ENCODE results near the gene AHRR.

DNA sequence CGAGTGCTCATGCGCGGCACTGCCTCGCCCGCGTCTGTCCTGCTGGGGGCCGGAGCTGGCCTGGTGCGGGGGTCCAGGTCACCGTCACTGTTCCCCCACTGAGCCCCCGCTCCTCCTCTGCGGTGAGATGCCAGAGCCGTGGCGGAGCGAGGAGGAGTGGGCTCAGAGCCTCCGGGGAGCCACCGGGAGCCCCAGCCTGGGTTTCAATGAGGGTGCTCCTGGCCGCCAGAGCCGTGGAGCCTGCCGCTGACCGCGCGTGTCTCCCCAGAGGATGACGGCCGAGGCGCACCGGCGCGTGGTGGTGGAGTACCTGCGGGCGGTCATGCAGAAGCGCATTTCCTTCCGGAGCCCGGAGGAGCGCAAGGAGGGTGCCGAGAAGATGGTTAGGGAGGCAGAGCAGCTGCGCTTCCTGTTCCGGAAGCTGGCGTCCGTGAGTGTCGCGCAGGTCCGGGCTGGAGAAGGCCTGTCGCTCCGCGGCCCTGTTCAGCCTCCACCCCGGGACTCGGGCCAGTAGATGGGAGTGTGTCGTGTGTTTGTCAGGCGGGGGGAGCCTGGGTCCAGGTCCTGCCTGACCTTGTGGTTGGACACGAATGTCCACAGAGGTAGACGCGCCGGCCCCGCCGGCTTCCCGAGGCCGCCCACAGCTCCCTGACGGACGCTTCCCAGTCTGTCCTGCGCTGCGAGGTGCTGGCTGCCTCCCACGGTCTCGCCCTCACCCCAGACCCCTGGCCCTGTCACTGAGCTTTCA, 143.5 kb downstream of the AHRR start:
- TF ChIP-seq, protein P1, sequence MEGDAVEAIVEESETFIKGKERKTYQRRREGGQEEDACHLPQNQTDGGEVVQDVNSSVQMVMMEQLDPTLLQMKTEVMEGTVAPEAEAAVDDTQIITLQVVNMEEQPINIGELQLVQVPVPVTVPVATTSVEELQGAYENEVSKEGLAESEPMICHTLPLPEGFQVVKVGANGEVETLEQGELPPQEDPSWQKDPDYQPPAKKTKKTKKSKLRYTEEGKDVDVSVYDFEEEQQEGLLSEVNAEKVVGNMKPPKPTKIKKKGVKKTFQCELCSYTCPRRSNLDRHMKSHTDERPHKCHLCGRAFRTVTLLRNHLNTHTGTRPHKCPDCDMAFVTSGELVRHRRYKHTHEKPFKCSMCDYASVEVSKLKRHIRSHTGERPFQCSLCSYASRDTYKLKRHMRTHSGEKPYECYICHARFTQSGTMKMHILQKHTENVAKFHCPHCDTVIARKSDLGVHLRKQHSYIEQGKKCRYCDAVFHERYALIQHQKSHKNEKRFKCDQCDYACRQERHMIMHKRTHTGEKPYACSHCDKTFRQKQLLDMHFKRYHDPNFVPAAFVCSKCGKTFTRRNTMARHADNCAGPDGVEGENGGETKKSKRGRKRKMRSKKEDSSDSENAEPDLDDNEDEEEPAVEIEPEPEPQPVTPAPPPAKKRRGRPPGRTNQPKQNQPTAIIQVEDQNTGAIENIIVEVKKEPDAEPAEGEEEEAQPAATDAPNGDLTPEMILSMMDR (conservative IDR thresholded peaks at IDR 0.05; ENCODE audit: low read length) = no peak
- no peak for TF ChIP-seq EZH2phosphoT487 (IDR thresholded peaks at IDR 0.05; ENCODE audit: borderline replicate concordance, low read depth, low read length)

Data from OCI-LY7 (cell line).